GM12872 (cell line): ENCODE data around the gene SPCS2.

ENCODE experiments used
- CTCF ChIP-seq: IDR thresholded peaks from 3 replicates; pipeline ENCODE4 v1.5.1; 2011; ENCODE audit warnings: low read depth, mild to moderate bottlenecking, low read length, moderate library complexity; ENCODE audit not compliant: insufficient read depth

SPCS2 gene

DNA sequence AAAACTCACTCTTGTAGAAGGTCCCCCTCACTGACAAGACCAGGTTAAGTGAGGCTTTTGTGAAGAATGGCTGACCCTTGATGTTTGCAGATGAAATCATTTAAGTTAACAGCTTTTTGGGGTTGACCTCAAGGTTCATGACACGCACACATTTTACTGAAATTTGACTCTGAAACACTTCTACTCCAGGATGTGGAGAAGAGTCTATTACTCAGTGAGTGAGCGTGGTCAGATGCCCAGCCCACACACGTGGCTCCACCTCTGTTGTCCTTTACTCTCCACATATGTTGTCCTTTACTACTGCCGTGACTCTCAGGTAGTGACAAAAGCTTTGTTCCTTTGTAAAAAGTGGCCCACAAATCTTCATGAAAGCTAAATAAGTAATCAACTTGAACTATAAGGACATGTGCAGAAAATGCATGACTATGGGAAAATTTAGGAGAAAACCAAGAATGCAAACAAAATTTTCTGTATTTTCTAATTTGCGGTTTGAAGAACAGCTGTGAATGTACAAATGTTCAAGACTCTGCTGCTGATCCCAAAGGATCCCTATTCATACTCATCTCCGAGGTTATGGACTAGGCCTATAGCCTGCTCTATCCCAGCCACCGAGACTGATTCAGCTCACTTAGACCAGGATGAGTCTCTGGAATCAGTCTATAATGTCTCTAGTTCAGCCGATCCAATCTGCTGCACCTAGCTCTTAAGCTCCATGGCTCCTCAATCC lies 22.6 kb upstream of the SPCS2 start:
- TF ChIP-seq CTCF = no peak

- no peak for TF ChIP-seq CTCF
Observed at GRCh38 chr11:74927496-74927895, 21.6 kb upstream of the SPCS2 start.

DNA sequence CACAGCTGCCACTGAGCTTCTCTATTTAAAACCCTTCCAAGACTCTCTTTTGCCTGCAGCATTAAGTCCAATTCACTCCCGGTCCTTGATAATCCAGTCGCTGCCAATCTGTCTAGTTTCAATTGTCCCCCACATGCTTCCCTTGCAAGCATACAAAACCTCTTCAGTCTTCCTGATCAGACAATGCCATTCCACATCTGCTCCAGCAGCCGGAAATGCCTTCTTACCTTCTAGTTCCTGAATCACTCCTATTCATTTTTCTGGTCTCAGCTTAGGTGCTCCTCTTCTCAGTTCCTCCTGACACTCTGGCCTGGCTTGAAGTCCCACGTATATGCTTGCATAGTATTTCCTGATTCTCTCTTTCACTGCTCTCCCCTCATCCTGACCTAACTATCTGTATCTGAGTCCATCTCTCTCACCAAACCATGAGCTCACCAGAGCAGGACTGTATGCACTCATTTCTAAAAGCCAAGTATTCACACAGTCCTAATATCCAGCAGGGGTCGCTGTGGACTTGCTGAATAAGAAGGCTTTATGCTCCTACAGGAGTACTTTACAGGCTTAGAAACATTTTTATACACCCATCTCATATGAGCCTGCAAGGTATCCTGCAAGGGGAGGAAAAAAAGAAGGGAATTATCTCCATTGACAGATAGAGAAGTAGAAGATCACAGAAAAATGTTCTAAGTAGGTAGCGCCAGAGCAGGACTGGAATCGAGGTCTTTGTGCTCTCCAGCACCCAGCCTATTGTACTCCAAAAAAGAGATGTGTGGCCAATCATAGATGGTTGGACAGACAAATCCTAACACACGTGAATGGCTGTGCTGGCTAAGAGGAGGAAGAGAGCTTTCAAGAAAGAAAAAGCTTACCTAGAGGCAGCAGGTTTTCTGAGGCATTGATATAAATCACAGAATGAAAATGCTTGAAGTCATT lies 19.4 kb upstream of the SPCS2 start:
- TF ChIP-seq CTCF = peak; percentile 75

DNA sequence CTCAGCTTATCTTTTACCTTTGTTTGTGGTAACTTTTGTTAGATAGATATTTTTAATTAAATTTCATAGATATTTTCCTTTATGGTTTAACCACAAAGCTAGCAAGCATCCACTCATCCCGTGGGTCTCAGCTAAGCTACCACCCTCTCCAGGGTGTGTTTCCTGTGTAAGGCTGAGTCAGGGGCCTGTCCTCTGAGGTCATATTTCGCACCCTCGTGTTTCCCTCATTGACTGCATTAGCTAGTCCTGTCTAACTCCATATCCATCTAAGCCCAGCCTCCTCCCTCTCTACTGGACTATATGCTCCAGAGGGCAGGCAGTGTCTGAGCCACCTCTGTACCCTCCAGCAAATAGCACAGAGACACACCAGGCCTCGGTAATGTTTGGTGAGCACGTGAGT lies 16.9 kb upstream of the SPCS2 start:
- TF ChIP-seq CTCF = no peak

DNA sequence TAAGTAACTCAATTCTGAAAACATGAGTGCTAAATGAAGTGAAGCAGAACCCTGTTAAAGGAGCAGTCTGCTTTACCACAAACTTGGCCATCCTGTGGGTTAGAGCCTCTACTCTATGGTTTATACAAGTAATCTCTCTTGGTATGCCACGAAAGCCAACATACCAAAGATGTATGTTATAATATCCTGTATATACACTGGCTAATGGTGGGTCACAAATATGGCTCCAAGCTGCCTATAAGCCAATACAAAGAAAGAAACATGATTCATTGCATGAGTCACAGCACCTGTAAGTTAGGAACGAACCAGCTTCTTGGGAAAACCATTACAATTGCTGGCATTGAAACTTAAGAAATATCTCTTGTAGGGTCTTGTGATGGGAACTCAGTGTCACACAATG lies 16.3 kb upstream of the SPCS2 start:
- TF ChIP-seq CTCF = no peak

- no peak for TF ChIP-seq CTCF
Observed at GRCh38 chr11:74933765-74934164, 15.3 kb upstream of the SPCS2 start.

GRCh38 chr11:74935285-74935684 lies 13.8 kb upstream of the SPCS2 start:
- TF ChIP-seq CTCF = no peak
